ENCODE measurements around the gene CADPS. TPM values are rescaled to one million over a fixed set of nuclear protein-coding genes. Genes with fewer than 3 reads are reported as not detected.
"Not testable (repeated sequence)": the region's sequence is repeated elsewhere in the genome, so short reads cannot be mapped to it uniquely, and the experiment has no call there.

The CADPS gene
- polyA plus RNA-seq, 1 donor from 2014 or later: 118 TPM

DNA sequence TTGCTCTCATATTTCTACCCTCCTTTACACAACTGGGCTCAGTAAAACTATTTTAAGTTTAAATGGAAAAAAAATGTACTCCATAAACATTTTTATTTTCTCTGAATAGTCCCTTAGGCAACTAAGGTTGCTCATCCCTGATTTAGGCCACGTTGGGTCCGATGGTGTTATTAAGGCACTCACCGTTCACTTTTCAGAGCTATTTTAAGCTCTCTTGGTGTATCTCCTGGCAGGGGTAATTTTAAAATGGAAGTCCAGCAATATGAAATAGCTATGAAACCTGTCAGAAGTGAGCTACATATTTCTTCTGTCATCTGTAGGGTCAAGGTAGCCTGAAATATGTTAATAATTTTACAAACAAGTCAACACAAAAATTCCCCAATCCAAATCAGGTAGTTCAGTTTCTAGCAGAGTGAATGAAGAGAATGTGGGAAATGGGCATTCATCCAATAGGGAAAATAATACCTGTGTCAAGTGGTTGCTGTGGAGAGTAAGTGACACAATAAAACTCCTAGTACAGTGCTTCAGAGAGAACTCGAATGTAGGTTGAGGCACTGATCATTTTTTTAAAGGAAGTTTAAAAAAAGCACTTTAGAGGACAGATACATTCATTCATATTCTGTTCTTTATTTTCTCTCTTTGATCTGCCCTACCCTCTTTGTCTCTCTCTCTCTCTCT is 292.6 kb downstream of the CADPS start:
- Histone ChIP-seq H2AFZ (ENCODE audit: low read depth, low read length) (no peak overlapping the region), H3K79me2 (replicated peaks; ENCODE audit: insufficient read depth, low read length) (no peaks in the 10 kb centered on the region), H3K9ac (ENCODE audit: low read length) (no peak overlapping the region), H4K20me1 (ENCODE audit: insufficient read depth) (no peaks in the 10 kb centered on the region), H3F3A (ENCODE audit: insufficient read depth, low read length, poor library complexity, severe bottlenecking) (no peaks in the 10 kb centered on the region), H3K36me3 (ENCODE audit: insufficient read depth, low read length) (no peaks in the 10 kb centered on the region), H3K27ac (ENCODE audit: low read length) (no peak overlapping the region), H3K4me2 (ENCODE audit: low read length) (no peak overlapping the region), H3K9me2 (ENCODE audit: insufficient read depth, low read length) (no peaks in the 10 kb centered on the region), H3K4me3 (ENCODE audit: low read length) (no peak overlapping the region), H3K9me3 (ENCODE audit: low read length) (no peaks in the 10 kb centered on the region), H3K27me3 (ENCODE audit: insufficient read depth, low read depth, low read length) (no peaks in the 10 kb centered on the region)
- TF ChIP-seq POLR2AphosphoS5 (IDR thresholded peaks at IDR 0.05): no peak
- no peak for TF ChIP-seq EZH2 (IDR thresholded peaks at IDR 0.05; ENCODE audit: borderline replicate concordance, insufficient read depth, low read length, poor library complexity, severe bottlenecking)
- no peak for TF ChIP-seq SMC3 (conservative IDR thresholded peaks at IDR 0.05; ENCODE audit: poor library complexity)
- TF ChIP-seq MXI1 (conservative IDR thresholded peaks at IDR 0.05; ENCODE audit: poor library complexity, severe bottlenecking): no peak
- no peak for TF ChIP-seq CTCF (IDR thresholded peaks at IDR 0.05; ENCODE audit: poor library complexity, severe bottlenecking)
- no peak for TF ChIP-seq REST (IDR thresholded peaks at IDR 0.05; ENCODE audit: borderline replicate concordance)
- TF ChIP-seq RAD21 (conservative IDR thresholded peaks at IDR 0.05): no peak
- no peak for TF ChIP-seq TAF1 (IDR thresholded peaks at IDR 0.05; ENCODE audit: low read depth)
- no peak for TF ChIP-seq EP300 (conservative IDR thresholded peaks at IDR 0.05; ENCODE audit: poor library complexity, severe bottlenecking)

DNA sequence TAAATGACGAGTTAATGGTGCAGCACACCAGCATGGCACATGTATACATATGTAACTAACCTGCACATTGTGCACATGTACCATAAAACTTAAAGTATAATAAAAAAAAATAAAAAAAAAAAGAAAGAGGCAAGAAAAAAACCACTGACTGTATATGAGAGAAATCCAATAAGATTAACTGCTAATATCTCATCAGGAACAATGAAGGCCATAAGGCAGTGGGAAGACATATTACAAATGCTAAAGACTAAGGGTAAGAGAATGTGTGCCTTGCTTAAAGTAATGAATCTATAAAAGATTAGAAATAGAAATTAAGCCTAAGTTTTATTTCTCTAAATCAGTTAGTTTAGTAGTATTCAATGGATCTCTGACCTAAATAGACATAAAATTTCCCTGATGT is 294.7 kb downstream of the CADPS start:
- H3K9ac ChIP-seq (ENCODE audit: low read length); H3K27me3 ChIP-seq (ENCODE audit: insufficient read depth, low read depth, low read length); H3K79me2 ChIP-seq (replicated peaks; ENCODE audit: insufficient read depth, low read length); H2AFZ ChIP-seq (ENCODE audit: low read depth, low read length); H3K36me3 ChIP-seq (ENCODE audit: insufficient read depth, low read length); H3K4me3 ChIP-seq (ENCODE audit: low read length); H4K20me1 ChIP-seq (ENCODE audit: insufficient read depth); H3F3A ChIP-seq (ENCODE audit: insufficient read depth, low read length, poor library complexity, severe bottlenecking); H3K4me2 ChIP-seq (ENCODE audit: low read length); H3K27ac ChIP-seq (ENCODE audit: low read length); H3K9me3 ChIP-seq (ENCODE audit: low read length); H3K9me2 ChIP-seq (ENCODE audit: insufficient read depth, low read length): not testable (repeated sequence)

DNA sequence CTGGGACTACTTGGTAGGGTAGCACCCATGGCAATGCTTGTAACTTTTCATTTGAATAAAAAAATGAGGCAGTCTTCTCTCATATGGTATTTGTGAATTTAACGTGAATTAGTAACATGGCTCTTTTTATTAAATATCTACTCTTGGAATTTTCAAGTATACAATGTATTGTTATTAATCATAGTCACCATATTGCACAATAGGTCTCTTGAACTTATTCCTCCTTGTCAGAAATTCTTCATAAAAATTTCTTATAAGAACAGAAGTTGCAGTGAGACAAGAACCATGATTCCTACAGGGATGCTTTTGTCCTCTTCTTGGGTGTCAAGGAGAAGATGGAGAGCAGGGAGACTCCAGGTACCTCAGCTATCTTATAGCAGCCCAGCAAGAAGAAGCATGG is 298.1 kb downstream of the CADPS start:
- Histone ChIP-seq H2AFZ (ENCODE audit: low read depth, low read length) (no peak overlapping the region), H3K9ac (ENCODE audit: low read length) (no peak overlapping the region), H3K4me3 (ENCODE audit: low read length) (no peak overlapping the region), H4K20me1 (ENCODE audit: insufficient read depth) (no peaks in the 10 kb centered on the region), H3K9me3 (ENCODE audit: low read length) (no peaks in the 10 kb centered on the region), H3F3A (ENCODE audit: insufficient read depth, low read length, poor library complexity, severe bottlenecking) (no peaks in the 10 kb centered on the region), H3K4me2 (ENCODE audit: low read length) (no peak overlapping the region), H3K27ac (ENCODE audit: low read length) (no peak overlapping the region), H3K79me2 (replicated peaks; ENCODE audit: insufficient read depth, low read length) (no peaks in the 10 kb centered on the region), H3K36me3 (ENCODE audit: insufficient read depth, low read length) (no peaks in the 10 kb centered on the region), H3K27me3 (ENCODE audit: insufficient read depth, low read depth, low read length) (no peaks in the 10 kb centered on the region), H3K9me2 (ENCODE audit: insufficient read depth, low read length) (no peaks in the 10 kb centered on the region)
- TF ChIP-seq CTCF (IDR thresholded peaks at IDR 0.05; ENCODE audit: poor library complexity, severe bottlenecking) (no peak), TAF1 (IDR thresholded peaks at IDR 0.05; ENCODE audit: low read depth) (no peak), MXI1 (conservative IDR thresholded peaks at IDR 0.05; ENCODE audit: poor library complexity, severe bottlenecking) (no peak), POLR2AphosphoS5 (IDR thresholded peaks at IDR 0.05) (no peak), RAD21 (conservative IDR thresholded peaks at IDR 0.05) (no peak), EZH2 (IDR thresholded peaks at IDR 0.05; ENCODE audit: borderline replicate concordance, insufficient read depth, low read length, poor library complexity, severe bottlenecking) (no peak), REST (IDR thresholded peaks at IDR 0.05; ENCODE audit: borderline replicate concordance) (no peak), EP300 (conservative IDR thresholded peaks at IDR 0.05; ENCODE audit: poor library complexity, severe bottlenecking) (no peak), SMC3 (conservative IDR thresholded peaks at IDR 0.05; ENCODE audit: poor library complexity) (no peak)

Data from neural cell (in vitro differentiated cells).